Fibroblast of peridontal ligament (primary cell): ENCODE results near the gene HOXB5.

Experiments used
- DNase-seq: peaks from one replicate; pipeline ENCODE4 v3.0.0-alpha.2; 2010; ENCODE audit errors: extremely low read depth

The HOXB5 gene

GRCh38 chr17:48616717-48617470, 23.3 kb upstream of the HOXB5 start:
- DNase-seq = no peak

GRCh38 chr17:48615963-48616716, 22.6 kb upstream of the HOXB5 start:
- DNase-seq = no peak

GRCh38 chr17:48615047-48615962, 21.7 kb upstream of the HOXB5 start, which contains the start of gene HOXB8:
Gene HOXB8, minus strand, starts transcription at chr17:48615292. Its CDS starts 588 bp downstream, at chr17:48614704.
- DNase-seq = no peak

- DNase-seq = no peak
Observed at GRCh38 chr17:48613862-48614694, 20.5 kb upstream of the HOXB5 start.

GRCh38 chr17:48612854-48613691, 19.5 kb upstream of the HOXB5 start:
- no peak for DNase-seq

- no peak for DNase-seq
Observed at GRCh38 chr17:48612456-48612853, 18.9 kb upstream of the HOXB5 start.

- no peak for DNase-seq
Observed at GRCh38 chr17:48611681-48612455, 18.3 kb upstream of the HOXB5 start.

GRCh38 chr17:48611213-48611612, 17.6 kb upstream of the HOXB5 start:
- no peak for DNase-seq

GRCh38 chr17:48610282-48611211, 17.0 kb upstream of the HOXB5 start, which contains the start of gene HOXB7:
Gene HOXB7, minus strand, starts transcription at chr17:48611017. Its CDS starts 99 bp downstream, at chr17:48610918.
- DNase-seq = no peak

GRCh38 chr17:48609759-48610281, 16.2 kb upstream of the HOXB5 start:
- DNase-seq = no peak

GRCh38 chr17:48609033-48609432, 15.5 kb upstream of the HOXB5 start:
- DNase-seq = no peak

- DNase-seq = no peak
Observed at GRCh38 chr17:48608494-48608834, 14.9 kb upstream of the HOXB5 start.

GRCh38 chr17:48606892-48607614, 13.5 kb upstream of the HOXB5 start:
- no peak for DNase-seq

GRCh38 chr17:48605991-48606891, 12.7 kb upstream of the HOXB5 start:
- DNase-seq = no peak

GRCh38 chr17:48605409-48605919, 11.9 kb upstream of the HOXB5 start:
- DNase-seq = no peak

GRCh38 chr17:48604770-48605329, 11.3 kb upstream of the HOXB5 start, which contains the start of gene HOXB6:
Gene HOXB6, minus strand, starts transcription at chr17:48604986. Its CDS starts 6,836 bp downstream, at chr17:48598150.
- DNase-seq = no peak
